Right forelimb (tissue), 1 donor: ENCODE data around the gene PARP4.
"Not testable (repeated sequence)": the region's sequence is repeated elsewhere in the genome, so short reads cannot be mapped to it uniquely, and the experiment has no call there.

Experiments
- DNase-seq: peaks from one replicate; pipeline ENCODE4 v3.0.0-alpha.2; 2018

The PARP4 gene

DNA sequence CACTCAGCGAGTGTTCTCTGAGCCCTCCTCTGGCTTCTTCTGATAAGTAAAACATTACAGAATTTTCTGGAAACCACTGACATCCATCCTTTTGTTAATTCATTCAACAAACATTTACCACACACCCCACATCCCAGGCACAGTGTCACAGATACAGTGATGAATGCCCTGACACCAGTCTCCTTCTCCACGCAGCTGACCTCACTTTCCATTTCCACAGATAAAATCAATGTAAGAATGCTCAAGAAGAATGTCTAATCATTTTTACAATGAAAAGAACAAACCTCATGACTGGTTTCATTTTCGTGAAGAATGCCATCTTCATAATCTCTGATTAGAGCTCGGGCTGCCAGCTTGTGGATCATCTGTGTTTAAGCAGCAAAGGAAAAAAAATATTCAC is 69.2 kb downstream of the PARP4 start:
- no peak for DNase-seq

DNA sequence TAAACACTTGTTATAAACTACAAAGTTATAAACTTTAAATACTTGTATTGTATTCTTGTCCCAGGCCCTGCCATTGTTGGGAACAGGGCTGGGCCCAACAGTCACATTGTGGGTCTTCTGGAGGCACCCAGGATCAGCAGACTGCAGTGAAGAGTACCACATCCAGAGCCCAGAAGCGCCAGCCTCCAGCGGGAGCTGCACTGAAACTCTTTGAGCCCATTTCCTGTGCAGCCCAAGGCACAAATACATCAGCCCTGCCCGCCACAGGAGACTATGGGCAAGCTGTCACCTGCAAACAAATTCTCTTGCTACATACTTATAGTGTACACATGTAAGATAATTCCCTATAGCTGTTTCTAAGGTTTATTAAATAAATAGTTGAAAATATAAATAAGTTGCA is 86.5 kb downstream of the PARP4 start:
- not testable (repeated sequence) for DNase-seq

DNA sequence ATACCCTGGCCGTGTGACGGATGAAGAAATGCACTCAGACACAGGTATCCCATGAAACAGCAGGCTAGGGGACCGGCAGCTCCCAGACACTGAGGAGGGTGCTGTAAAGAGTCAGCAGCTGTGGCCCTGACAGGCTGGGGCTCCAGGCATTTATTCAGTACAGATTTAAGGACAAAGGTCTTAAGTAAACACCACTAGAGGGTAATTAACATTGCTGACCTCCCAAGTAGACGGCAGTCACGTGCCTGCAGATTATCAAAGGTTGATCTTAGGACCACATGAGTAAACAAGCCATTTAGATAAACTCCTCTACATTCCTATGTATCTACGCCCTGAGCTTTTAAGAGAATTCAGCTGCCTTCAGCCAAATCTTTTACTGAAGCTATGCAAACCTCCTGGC is 92.9 kb downstream of the PARP4 start:
- not testable (repeated sequence) for DNase-seq

DNA sequence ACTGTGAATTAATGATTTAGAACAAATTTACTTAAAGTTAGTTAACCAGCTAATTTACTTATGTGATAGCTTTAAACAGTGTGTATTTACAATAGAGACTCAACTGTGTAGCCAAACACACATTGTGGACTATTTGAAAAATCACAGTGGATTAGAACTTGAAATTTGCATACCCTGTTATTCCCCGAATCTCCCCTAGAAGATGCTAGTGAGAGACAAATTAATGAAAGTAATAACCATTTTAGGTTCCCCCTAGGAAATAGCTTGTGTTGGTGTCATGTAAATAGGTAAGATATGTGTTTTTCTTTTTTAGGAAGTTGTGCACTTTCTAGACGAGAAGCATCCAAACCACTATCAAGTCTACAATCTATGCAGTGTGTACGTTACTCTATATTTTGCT is 104.7 kb downstream of the PARP4 start:
- DNase-seq = no peak

DNA sequence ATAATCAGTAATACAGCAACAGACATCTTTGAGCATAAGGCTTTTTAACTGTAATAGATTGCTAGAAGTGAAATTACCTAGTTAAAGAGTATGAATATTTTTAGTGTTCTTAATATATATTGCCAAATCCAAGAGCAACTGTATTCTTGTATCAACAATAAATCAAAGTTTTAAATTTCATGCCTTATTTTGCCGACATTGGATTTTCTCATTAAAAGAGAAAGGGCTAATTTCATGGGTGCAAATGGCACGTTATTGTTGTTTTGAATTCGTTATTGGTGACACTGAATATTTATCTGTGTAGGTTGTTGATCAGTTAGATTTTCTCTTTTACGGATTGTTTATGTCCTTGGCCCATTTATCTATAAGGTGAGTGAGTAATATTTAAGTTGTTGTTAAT is 106.1 kb downstream of the PARP4 start:
- DNase-seq = no peak

DNA sequence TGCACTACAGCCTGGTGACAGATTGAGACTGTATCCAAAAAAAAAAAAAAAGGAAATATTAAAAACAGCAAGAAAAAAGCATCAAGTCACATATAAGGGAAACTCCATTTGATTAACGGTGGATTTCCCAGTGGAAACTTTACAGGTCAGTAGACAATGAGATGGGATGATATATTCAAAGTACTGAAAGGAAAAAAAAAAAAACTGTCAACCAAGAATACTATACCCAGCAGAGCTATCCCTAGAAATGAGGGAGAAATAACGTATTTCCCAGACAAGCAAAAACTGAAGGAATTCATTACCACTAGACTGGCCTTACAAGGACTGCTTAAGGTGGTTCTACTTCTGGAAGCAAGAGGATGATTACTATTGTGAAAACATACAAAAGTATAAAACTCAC is 115.8 kb downstream of the PARP4 start:
- no peak for DNase-seq

DNA sequence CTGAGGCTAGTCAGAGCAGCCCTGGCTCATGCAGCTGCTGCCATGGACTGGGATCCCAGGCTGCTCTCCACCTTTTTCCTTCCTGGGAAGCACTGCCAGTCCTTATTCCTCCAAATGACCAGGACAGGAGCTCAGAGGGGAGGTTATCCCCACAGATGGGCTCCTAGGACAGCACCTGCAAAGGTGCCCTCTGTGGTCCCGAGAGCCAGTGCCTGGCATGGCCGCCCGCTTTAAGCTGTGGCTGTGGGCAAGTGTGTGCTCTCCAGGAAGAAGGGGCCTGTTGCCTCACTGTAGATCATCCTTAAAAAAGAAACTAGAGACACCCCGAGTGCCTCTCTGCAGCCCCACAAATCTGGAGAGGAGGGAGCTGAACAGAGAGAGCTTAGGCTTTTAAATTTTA is 119.6 kb downstream of the PARP4 start:
- no peak for DNase-seq

DNA sequence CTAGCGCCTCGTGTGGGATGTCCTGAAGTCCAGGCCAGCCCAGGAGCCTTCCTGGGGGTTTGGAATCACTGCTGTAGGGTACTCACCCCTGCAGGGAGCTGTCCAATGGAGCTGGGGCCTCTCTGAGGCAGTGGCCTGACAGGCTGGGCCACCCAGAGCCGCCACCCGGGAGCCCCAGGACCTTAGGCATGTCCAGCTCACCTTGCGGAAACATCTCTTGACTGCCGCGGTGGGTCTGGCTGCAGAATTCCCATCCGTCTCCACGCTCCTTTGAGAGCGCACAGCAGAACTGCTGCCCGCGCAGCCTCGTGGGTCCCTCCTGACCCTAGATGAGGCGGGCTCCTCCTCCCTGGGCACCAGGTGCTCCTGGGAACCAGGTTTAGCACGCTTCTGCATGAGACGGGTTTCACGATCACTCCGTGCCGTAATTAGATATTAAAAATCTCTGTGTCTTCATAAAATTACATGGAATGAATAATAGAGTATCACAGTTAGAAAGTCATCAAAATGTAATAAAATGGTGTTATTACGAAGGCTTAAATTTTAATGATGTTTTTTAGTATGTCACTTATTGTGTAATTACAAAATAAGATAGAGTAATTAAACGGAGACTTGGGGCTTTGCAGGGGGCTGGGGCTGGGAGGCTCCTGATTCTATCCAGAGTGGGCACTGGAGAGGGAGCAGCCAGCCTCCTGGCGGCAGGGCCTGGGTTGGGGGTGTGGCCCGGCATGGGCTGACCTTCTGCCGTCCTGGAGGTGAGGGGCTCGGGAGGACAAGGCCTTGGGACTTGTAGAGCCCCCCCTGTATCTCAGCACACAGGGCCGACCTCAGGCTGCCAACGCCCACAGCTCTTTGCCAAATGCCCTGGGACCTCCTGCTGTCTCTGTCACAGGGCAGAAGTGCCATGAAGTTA is 120.6 kb downstream of the PARP4 start:
- not testable (repeated sequence) for DNase-seq

DNA sequence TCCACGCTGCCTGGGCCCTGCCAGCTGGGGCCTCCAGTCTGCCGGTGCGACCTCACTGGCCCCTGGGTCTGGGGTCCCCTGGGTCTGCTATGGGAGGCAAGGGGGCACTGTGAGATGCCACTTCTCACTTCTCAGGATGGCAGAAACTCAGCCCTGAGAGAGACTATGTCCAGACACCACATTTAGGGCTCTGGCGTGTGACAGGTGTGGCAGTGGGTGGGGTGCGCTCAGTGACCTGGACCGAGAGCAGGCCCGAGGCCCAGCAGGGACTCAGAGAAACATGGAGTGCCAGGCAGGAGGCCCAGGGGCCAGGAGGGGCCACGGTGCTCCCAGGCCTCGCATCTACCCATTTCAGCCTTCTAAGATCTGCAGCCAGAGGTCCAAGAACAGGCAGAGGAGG is 121.8 kb downstream of the PARP4 start:
- DNase-seq = not testable (repeated sequence)

DNA sequence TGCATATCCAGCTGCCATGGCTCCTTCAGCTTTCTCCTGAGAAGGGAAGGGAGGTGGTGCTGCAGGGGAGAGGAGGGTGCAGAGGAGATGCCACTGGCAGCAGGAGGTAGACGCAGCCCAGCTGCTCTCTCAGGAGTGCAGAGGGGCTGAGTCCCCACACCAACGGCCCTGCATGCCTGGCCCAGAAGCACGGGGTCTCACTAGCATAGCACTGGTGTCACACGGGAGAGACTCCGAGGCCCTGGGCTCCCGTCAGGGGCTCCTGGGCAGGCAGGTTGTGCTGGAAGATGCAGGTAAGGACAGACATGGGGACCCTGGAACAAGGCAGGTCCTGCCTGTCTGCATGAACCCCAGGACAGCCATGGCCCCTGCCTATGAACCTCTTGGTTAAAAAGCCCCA is 123.1 kb downstream of the PARP4 start:
- no peak for DNase-seq

DNA sequence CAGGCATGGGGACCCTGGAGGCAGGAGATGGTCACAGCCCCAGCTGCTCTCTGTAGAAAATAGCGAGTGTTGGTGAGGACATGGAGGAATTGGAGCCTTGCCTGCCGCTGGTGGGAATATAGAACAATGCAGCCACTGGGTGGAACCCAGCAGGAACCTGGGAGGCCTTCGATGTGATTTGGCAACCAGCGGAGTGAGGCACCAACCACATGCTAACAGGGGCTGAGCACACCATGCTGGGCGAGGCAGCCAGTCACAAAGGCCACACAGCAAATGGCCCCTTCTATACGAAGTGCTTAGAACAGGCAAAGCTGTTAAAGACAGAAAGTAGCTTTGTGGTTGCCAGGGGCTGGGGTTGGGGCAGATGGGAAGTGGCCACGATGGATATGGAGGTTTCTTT is 123.8 kb downstream of the PARP4 start:
- not testable (repeated sequence) for DNase-seq

DNA sequence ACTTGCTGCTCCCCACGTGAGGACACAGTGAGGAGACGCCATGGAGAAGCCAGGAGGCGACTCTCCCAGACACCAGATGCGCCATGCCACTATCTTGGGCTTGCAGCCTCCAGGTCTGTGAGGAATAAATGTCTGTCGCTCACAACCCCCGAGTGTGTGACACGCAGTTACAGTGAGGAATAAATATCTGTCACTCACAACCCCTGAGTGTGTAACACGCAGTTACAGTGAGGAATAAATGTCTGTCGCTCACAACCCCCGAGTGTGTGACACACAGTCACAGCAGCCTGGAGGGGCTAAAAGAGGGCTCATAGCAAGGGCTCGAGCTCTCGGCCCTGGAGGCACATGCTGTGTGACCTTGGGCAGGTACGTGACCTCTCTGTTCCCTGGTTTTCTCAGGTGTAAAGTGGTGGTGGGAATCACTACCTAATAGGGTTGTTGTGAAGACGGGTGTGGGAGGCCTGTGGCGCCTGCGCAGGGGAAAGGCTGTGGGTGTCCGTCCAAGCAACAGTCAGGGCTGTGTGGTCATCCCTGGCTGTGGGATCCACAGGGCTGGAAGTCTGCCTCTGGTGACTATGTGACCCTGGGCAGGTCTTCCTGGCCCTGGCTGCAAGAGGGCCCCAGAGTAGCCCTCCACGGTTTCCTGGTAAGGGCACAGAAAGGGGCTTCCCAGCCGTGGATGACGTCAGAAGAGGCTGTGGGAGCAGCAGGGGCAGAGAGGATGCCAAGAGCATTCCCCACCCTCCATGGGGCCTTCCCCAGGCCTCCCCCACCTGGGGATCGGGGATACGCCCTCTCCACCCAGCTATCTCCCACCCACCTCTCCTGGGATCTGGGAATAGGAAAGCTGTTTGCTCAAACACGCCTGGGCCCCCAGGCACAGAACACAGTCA is 125.5 kb downstream of the PARP4 start:
- DNase-seq = no peak

DNA sequence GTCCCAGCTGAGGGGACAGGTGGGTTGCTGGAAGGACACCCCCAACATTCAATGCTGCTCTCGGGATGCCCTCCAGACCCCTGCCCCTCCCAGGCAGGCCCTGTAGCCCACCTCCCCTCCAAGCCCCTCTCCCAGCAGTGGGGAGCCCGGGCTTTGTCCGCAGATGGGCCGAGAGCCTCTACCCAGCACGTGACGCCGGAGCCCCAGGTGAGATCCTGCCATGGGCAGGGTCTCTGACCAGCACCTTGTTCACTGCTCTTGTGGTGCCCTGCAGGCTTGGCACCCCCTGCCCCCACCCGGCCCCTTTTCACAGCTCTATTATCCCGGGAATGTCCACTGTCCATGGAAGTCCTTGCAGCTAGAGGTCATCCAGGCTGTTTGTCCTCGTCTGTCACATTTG is 126.7 kb downstream of the PARP4 start:
- DNase-seq = no peak

DNA sequence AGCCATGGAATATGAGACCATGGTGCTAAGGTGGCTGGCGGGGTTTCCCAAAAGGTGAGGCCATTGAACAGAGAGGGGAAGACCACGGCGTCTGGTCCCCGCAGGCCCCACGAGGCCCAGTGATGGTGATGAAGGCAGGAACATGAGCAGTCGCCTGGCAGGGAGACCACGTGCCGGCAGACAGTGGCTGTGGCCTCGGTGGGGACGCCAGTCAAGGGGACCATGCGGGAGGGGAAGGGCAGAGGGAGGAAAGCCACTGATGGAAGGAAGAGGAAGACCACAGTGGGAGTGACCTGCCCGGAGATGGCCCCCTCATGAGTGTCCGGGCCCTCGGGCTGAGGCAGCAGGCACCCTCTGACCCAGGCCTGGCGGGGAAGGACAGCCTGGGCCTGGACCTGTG is 127.6 kb downstream of the PARP4 start:
- DNase-seq = not testable (repeated sequence)

DNA sequence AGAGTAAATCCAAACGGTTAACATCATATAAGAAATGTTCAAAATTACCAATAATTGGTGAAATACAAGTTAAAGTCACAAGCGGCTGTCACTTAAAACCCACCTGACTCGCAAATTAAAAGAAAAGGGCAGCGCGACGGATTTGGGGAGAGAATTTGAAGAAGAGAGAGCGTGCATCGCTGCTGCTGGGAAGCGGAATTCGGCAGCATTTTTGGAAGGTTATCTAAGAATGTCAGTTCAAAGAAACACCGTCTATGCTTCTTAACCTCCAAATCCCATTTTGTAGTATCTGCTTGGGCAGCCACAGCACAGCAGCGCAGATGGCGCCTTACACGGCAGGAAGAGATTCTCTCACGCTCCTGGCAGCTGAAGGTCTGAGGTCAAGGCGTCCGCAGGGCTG is 128.5 kb downstream of the PARP4 start:
- not testable (repeated sequence) for DNase-seq

DNA sequence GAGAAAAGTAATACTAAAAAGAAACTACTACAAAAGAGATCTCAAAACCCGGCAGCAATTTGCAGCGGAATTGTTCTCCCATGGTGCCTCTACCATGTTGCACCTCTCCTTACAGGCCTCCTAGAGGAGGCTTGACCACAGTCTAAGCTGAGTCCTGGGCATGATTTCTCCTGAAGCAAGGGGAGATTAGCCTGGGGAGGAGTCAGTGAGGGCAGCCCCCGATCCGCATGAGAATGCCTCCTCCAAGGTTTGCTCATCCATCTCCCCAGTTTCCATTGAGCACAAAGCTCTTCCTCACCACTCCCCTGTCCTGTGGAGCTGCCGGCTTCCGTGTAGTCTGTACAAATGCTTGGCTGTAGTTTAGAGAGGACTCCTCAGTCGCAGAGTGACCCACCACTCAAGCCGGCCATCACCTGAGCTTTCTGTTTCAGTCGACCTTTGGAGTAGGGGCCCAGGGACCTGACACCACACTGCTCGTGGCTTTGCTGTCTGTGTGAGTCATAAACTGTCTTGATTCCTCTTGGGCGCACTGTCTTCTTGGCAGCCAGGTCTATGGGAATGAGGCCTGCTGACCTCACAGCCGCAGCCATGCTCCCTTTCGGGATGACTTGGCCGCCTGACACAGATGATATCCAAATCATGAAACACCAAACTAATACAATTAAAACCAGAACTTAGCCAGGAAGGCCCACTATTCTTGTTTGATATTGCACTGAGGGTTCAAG is 130.9 kb downstream of the PARP4 start:
- no peak for DNase-seq

DNA sequence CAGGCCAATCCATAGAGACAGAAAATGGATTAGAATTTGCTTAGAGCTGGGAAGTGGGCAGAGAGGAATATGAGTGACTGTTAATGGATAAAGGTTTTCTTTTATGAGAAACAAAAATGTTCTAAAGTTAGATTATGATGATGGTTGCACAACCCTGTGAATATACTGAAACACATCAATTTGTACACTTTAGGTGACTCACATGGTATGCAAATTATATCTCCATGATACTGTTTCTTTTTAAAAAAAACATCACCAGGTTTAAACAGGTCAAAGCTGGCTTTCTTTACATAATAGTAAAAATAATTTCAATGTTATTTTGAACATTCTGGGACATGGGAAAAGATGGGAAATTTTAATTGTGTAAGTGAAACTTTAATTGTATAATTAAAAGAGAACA is 131.7 kb downstream of the PARP4 start:
- not testable (repeated sequence) for DNase-seq

DNA sequence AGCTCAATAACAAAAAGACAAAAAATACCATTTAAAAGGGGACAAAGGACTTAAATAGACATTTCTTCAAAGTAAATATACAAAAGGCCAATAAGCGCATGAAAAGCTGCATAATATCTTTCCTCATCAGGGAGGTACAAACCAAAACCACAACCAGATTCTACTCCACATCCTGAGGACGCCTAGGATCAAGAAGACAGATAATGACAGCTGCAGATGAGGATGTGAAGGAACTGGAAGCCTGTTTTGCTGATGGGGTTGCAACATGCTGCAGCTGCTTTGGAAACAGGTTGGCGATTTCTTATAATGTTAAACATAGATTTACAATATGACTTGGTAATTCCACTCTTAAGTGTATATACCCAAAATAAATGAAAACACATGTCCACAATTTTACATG is 132.4 kb downstream of the PARP4 start:
- DNase-seq = not testable (repeated sequence)

DNA sequence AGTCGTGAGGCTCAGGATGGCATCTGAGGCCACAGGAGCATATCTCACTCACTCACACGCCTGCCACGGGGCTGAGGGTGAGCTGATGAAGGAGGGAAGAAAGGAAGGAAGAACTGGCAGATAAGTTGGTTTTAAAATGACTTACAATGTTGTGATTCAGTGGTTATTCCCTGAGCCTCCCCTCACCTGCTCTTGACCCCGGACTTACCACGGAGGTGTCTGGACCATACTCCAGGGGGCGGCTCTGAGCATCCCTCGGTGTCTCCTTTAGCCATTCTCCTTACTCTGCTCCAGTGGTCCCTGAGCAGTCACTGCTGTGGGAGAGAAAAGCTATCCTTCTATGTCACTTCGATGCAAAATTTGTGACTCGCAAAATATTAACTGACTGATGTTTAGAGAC is 141.3 kb downstream of the PARP4 start:
- DNase-seq = not testable (repeated sequence)
